Neural crest cell (in vitro differentiated cells): Measurements from ENCODE around the gene ZNF700. TPM values are rescaled to one million over a fixed set of nuclear protein-coding genes. Genes with fewer than 3 reads are reported as not detected.
"Not testable (repeated sequence)": the region's sequence is repeated elsewhere in the genome, so short reads cannot be mapped to it uniquely, and the experiment has no call there.

Source experiments
- DNase-seq: peaks from one replicate; pipeline ENCODE4 v3.0.0; 2021; ENCODE audit warnings: low read depth, mixed read lengths, low spot score
- H3K27ac Mint-ChIP-seq: one replicate; pipeline ENCODE4 v1.8.0; 2021; ENCODE audit warnings: mild to moderate bottlenecking, mixed read lengths; ENCODE audit not compliant: unreplicated experiment
- H3K27me3 Mint-ChIP-seq: 2 replicates; pipeline ENCODE4 v1.8.0; 2021; ENCODE audit warnings: low read depth, mild to moderate bottlenecking, mixed read lengths
- H3K36me3 Mint-ChIP-seq: 2 replicates; pipeline ENCODE4 v1.8.0; 2021; ENCODE audit warnings: low read depth, mild to moderate bottlenecking, mixed read lengths
- H3K4me1 Mint-ChIP-seq: 2 replicates; pipeline ENCODE4 v1.8.0; 2021; ENCODE audit warnings: mixed read lengths
- H3K4me3 Mint-ChIP-seq: one replicate; pipeline ENCODE4 v1.8.0; 2021; ENCODE audit warnings: mild to moderate bottlenecking, mixed read lengths
- H3K9me3 Mint-ChIP-seq: 2 replicates; pipeline ENCODE4 v1.8.0; 2021; ENCODE audit warnings: mixed read lengths
- CTCF ChIP-seq: fragments of 200-600 bp; sonication (generic); conservative IDR thresholded peaks from 2 replicates; pipeline ENCODE4 v1.5.0; 2021; ENCODE audit warnings: antibody characterized with exemption, mild to moderate bottlenecking
- long read RNA-seq: library from polyadenylated mRNA; unstranded; transcript quantifications from one replicate; pipeline ENCODE4 v2.0.0, GENCODE V29; 2020
- total RNA-seq: library from RNA; stranded (reverse); gene quantifications from 2 replicates; pipeline ENCODE4 v1.2.1, GENCODE V29; 2021

The ZNF700 gene
- 12.5 and 12.8 TPM in 2 replicates for total RNA-seq
- long read RNA-seq, transcript ZNF700-201 (4 exons, 2,882 nt), result major isoform, 29 of 34 reads
- long read RNA-seq, partial matches to known transcripts, result 0 of 34 reads
- long read RNA-seq, other reads (novel, unspliced or antisense), result 2 of 34 reads

- TF ChIP-seq CTCF, result no peak
- peak within 1 kb of the TSS; percentile 99 for H3K4me3 Mint-ChIP-seq
- H3K27ac Mint-ChIP-seq, result peak within 1 kb of the TSS; percentile 98
- peaks cover 11% of the 10 kb centered on the region for H3K9me3 Mint-ChIP-seq
- no peaks in the 10 kb centered on the region for H3K27me3 Mint-ChIP-seq
- H3K4me1 Mint-ChIP-seq, result peaks cover 33% of the 10 kb centered on the region
- peaks cover 46% of the 10 kb centered on the region for H3K36me3 Mint-ChIP-seq
- peak; percentile 93 for DNase-seq
These were observed at the start of gene ZNF700 for GRCh38 chr19:11924886-11925650. Gene ZNF700, plus strand, starts transcription at chr19:11925107. Its CDS starts 104 bp downstream, at chr19:11925211.

GRCh38 chr19:11879687-11880266 is 45.1 kb upstream of the ZNF700 start:
- H3K27ac Mint-ChIP-seq, H3K4me1 Mint-ChIP-seq, H3K4me3 Mint-ChIP-seq, H3K27me3 Mint-ChIP-seq, H3K9me3 Mint-ChIP-seq, H3K36me3 Mint-ChIP-seq: not testable (repeated sequence)
- DNase-seq, result peak; percentile 46
- TF ChIP-seq CTCF, result peak; percentile 52

- H3K36me3 Mint-ChIP-seq, result no peaks in the 10 kb centered on the region
- peaks cover 2% of the 10 kb centered on the region for H3K9me3 Mint-ChIP-seq
- H3K4me1 Mint-ChIP-seq, result peaks cover 5% of the 10 kb centered on the region
- H3K27ac Mint-ChIP-seq, result no peak overlapping the region
- no peak for TF ChIP-seq CTCF
- DNase-seq, result no peak
- peaks cover 4% of the 10 kb centered on the region for H3K27me3 Mint-ChIP-seq
- no peak overlapping the region for H3K4me3 Mint-ChIP-seq
These were observed 44.3 kb upstream of the ZNF700 start for GRCh38 chr19:11880598-11880997.

- H3K36me3 Mint-ChIP-seq, result peaks cover under 1% of the 10 kb centered on the region
- H3K27ac Mint-ChIP-seq, result no peak overlapping the region
- peak overlapping the region; percentile 20 for H3K4me3 Mint-ChIP-seq
- H3K4me1 Mint-ChIP-seq, result peaks cover 5% of the 10 kb centered on the region
- peak; percentile 74 for DNase-seq
- H3K9me3 Mint-ChIP-seq, result peaks cover 3% of the 10 kb centered on the region
- peaks cover 4% of the 10 kb centered on the region for H3K27me3 Mint-ChIP-seq
- peak; percentile 84 for TF ChIP-seq CTCF
These were observed 43.6 kb upstream of the ZNF700 start for GRCh38 chr19:11881151-11881800.

GRCh38 chr19:11882606-11883005 is 42.3 kb upstream of the ZNF700 start:
- no peak for DNase-seq
- H3K9me3 Mint-ChIP-seq, result peaks cover 6% of the 10 kb centered on the region
- H3K4me3 Mint-ChIP-seq, result no peak overlapping the region
- H3K36me3 Mint-ChIP-seq, result peaks cover 7% of the 10 kb centered on the region
- no peak for TF ChIP-seq CTCF
- H3K4me1 Mint-ChIP-seq, result peaks cover 14% of the 10 kb centered on the region
- H3K27me3 Mint-ChIP-seq, result no peaks in the 10 kb centered on the region
- no peak overlapping the region for H3K27ac Mint-ChIP-seq
